ENCODE data around the gene CELF2.

DNA sequence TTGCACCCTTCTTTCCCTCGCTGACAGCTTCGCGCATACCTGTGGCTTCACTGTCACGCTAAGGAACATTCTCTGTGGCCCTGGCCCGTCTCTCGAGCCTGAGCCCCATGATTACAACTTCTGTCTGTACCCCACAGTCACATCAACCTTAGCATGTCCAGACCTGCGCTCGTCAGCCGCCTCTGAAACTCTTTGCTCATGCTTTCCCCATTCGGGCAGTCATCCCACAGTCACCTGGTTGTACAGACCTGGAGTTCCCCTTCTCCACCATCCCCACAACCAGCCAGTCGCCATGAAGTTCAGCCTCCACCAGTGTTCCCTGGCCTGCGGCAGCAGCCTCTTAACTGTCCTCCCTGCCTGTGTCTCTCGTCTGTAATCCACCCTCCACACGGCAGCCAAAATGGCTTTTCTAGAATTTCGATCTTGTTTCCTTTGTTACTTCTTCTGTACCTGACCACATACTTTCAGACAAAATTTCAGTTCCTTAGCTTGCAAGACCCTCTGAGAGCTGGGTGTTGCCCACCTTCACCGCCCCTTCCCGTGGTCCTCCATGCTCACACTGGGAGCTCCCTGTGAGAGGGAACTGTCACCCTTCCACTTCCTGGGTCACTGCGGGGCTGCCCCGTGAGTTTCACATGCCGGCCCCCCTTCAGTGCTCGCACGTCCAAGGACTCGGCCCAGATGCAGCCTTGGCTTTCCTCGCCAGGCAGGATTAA lies 229.2 kb downstream of the CELF2 start:
- TF ChIP-seq, protein P1, sequence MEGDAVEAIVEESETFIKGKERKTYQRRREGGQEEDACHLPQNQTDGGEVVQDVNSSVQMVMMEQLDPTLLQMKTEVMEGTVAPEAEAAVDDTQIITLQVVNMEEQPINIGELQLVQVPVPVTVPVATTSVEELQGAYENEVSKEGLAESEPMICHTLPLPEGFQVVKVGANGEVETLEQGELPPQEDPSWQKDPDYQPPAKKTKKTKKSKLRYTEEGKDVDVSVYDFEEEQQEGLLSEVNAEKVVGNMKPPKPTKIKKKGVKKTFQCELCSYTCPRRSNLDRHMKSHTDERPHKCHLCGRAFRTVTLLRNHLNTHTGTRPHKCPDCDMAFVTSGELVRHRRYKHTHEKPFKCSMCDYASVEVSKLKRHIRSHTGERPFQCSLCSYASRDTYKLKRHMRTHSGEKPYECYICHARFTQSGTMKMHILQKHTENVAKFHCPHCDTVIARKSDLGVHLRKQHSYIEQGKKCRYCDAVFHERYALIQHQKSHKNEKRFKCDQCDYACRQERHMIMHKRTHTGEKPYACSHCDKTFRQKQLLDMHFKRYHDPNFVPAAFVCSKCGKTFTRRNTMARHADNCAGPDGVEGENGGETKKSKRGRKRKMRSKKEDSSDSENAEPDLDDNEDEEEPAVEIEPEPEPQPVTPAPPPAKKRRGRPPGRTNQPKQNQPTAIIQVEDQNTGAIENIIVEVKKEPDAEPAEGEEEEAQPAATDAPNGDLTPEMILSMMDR (IDR thresholded peaks at IDR 0.05), result no peak
- TF ChIP-seq POLR2AphosphoS5 (IDR thresholded peaks at IDR 0.05), result no peak
